Posterior cingulate gyrus (tissue), 11 donors: ENCODE data around the gene ABHD15.

Experiments
- DNase-seq, 10 donors: peaks; one replicate each; pipeline versions ENCODE4 v3.0.0 to v3.0.0-alpha.2; 2020 to 2021; ENCODE audit warnings: mixed read lengths in 3 of 10
- intact Hi-C: fragments of 100-400 bp; cut with DNase I; formaldehyde crosslinking; loops from one replicate; pipeline ENCODE4 v1.15.1; 2023

ABHD15 gene

DNA sequence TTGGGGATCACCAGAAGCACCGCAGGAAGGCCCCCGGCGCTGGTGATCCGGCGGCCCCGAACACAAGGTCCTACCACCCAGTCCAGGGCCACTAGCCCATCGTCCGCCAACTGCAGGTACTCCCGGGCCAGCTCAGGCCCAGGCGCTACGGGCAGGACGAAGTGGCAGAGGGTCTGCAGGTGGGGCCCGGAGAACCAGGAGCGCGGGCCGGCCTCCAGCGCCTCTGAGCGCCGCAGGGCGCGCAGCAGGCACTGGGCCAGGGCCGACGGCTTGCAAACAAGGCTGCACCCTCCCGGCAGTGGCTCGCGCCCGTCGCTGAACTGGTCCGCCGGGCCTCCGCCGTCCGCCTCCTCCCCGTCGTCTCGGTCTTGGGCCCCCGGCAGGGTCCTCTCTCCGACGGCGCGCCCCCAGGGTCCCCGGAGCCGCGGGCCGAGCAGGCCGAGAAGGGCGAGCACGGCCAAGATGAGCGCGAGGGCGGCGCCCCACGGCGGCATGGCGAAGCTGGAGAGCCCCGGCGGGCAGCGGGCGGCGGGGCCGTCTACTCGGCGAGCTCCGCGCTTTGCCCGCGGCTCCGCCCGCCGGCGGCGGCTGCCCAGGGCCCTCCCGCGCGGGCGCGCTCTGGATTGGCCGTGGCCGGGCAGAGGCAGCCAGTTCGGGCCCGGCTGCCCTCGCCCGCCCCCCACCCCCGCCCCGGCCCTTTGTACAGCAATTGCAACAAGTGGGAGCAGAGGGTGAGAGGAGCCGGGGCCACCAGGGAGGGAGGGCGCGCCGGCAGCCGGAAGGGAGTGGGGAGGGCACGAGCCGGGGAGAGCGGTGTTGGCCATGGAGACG, at the start of gene ABHD15:
Gene ABHD15, minus strand, starts transcription at position 565 of the 831 bp plus-strand sequence. Its CDS starts 71 bp downstream, at position 494.
- peak in 5 of 10 donors; percentile 36 to 92 (median 80) for DNase-seq
- intact Hi-C loops = no loop called here

GRCh38 chr17:29615492-29616299, 48.9 kb upstream of the ABHD15 start:
- DNase-seq = peak; percentile 85 to 99 (median 94)
- intact Hi-C loops = no loop called here

- peak in 7 of 10 donors; percentile 40 to 92 (median 63) for DNase-seq
- intact Hi-C loops = no loop called here
These were observed 48.2 kb upstream of the ABHD15 start for GRCh38 chr17:29615048-29615385.

DNA sequence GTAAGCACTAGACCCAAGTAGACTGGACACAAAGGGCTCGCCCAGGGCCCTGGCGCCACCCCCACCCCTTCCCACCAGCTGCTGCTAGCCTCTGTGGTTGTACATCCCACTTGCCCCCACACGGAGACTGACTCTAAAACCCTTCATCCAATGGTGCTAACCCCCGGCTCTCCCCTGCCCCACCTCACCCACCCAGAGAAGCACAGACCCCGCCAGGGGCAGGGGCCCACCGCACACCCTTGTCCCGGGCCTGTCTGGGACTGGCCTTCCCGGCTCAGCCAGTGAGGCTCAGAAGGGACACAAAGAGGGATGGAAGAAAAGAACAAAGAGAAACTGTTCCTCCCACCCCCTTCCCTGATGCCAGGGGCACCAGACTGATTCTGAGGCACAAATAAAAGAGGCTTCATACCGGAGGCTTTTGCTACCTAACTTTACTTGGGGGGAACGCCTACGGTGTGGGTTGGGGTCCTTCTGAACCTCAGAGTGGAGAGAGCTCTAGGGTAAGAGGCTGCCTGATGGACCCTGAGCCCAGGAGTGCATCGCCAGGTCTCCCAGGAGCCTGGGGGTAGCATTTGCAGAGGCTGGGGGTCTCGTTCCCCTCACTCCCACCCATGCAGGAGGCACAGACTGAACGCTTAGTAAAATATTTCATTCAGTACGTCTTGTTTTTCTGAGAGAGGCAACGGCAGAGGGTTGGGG, 47.7 kb upstream of the ABHD15 start:
- intact Hi-C loops = no loop called here
- peak in 2 of 10 donors; percentile 37 to 90 for DNase-seq

DNA sequence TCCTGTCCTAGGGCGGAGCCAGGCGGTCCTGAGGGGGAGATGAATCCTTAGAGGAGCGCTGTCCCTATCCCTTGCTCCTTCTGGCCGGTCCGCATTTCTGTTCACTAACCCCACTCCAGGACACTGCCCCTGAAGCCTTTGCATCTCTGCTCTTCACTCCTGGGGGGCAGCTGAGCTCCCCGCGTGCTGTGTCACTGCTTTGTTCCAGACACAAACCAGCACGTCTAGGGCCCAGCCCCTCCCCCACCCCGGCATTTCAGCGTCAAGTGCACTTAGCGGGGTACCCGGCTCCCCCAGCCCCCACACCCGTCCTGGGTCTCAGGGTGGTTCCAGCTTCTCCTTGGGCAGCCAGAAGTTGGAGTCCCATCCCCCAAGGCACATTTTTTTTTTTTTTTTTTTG, 47.0 kb upstream of the ABHD15 start:
- intact Hi-C loops = loop anchor here (1.0 kb wide), 2 partner anchors 21 to 34 kb away; partner anchors contain the start of gene ANKRD13B
- DNase-seq = no peak

- intact Hi-C loops = loop anchor here (1.0 kb wide), 2 partner anchors 20 to 33 kb away; partner anchors contain the start of gene ANKRD13B
- DNase-seq = peak; percentile 90 to 99 (median 94)
These were observed 46.6 kb upstream of the ABHD15 start for GRCh38 chr17:29613352-29613837.

DNA sequence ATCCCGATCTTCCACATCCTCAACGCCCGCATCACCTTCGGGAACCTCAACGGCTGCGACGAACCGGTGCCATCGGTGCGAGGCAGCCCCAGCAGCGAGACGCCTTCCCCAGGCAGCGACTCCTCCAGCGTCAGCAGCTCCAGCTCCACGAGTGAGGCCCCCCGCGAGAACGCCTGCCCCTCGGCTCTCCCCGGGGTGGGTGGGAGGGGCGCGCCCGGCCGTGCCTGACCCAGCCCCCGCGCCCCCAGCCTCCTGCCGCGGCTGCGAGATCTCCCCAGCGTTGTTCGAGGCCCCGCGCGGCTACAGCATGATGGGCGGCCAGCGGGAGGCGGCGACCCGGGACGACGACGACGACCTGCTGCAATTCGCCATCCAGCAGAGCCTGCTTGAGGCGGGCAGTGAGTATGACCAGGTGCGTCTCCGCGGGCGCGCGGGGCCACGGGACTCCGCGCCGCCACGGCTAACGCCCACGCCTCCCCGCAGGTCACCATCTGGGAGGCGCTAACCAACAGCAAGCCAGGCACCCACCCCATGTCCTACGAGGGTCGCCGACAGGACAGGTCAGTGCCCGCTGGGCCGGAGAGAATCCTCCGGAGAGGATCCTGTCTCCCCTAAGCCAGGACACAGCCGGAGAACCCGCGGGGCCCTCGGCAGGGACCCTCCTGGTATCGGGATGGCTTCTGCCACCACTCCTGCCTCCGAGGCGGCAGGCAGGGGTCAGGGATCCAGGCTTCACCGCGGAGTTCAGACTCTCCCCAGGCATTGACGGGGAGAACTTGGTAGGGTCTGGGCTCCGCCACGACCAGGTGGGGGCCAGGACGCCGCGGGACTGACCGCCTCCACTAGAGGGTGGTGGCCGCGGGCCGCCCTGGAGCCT, 45.8 kb upstream of the ABHD15 start:
- peak in 1 of 10 donors; percentile 87 for DNase-seq
- intact Hi-C loops = loop anchor here (1.0 kb wide), 2 partner anchors 19 to 32 kb away; partner anchors contain the start of gene ANKRD13B

DNA sequence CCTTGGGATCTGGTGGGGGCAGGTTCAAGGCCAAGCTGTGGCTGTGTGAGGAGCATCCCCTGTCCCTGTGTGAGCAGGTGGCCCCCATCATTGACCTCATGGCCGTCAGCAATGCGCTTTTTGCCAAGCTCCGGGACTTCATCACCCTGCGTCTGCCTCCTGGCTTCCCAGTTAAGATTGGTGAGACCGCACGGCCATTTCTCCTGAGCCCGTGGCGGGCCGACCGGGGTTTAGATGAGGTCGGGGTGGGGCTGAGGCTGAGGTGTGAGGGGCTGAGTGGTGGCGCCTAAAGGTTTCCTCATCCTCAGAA, 45.2 kb upstream of the ABHD15 start:
- DNase-seq = peak in 1 of 10 donors; percentile 64
- intact Hi-C loops = no loop called here

DNA sequence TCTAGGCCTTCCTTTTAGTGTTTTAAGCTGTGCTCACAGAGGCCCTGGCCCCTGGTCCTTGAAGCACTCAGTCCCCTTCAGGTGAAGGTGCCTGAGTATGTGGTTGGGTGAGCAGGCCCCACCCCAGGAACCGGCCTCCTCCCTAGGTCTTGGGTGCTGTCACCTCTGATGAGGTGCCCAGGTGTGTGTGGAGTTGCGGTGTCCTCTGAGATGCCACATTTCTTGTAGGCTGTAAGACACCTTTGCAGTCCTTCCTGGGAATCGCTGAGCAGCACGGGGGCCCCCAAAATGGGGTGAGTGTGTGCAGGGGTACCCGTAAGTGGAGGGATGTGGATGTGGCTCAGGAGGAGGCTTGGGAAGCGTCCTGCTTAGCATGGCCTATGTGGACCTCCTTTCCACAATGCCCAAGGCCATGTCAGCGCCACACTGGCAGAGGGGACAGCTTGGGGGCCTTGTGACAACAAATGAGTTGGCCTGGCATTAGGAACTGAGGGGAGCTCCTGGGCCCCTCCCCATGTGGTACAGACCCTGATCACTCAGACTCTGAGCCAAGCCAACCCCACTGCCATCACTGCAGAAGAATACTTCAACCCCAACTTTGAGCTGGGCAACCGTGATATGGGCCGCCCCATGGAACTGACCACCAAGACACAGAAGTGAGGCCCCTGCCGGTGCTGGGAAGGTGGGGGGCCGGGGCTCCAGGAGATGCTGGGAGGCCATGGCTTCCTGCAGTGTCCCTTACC, 44.7 kb upstream of the ABHD15 start:
- peak in 2 of 10 donors; percentile 60 to 69 for DNase-seq
- intact Hi-C loops = no loop called here

GRCh38 chr17:29610395-29610794, 43.6 kb upstream of the ABHD15 start:
- intact Hi-C loops = no loop called here
- DNase-seq = no peak

- intact Hi-C loops = no loop called here
- peak in 2 of 10 donors; percentile 33 to 66 for DNase-seq
These were observed 42.1 kb upstream of the ABHD15 start for GRCh38 chr17:29608986-29609385.

DNA sequence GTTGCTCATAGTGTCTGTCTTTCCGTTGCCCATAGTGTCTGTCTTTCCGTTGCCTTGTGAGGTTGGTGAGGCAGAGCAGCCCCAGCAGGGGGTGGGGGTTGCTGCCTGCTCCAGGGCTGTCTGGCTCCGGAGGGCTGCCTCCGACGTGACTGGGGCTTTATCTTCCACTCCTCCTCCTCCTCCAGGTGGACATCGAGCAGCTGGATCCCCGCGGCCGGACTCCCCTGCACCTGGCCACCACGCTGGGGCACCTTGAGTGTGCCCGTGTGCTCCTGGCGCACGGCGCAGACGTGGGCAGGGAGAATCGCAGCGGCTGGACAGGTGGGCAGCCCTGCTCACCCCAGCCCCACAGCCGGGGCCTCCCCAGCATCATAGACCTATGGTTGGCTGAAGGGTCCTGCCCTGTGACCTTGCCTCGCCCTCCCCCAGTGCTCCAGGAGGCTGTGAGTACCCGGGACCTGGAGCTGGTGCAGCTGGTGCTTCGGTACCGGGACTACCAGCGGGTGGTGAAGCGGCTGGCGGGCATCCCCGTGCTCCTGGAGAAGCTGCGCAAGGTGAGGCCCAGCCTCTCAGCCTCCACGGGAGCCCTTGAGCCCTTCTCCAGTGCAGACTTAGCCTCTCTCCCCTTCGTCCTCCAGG, 40.8 kb upstream of the ABHD15 start:
- intact Hi-C loops = no loop called here
- peak in 2 of 10 donors; percentile 59 to 77 for DNase-seq

DNA sequence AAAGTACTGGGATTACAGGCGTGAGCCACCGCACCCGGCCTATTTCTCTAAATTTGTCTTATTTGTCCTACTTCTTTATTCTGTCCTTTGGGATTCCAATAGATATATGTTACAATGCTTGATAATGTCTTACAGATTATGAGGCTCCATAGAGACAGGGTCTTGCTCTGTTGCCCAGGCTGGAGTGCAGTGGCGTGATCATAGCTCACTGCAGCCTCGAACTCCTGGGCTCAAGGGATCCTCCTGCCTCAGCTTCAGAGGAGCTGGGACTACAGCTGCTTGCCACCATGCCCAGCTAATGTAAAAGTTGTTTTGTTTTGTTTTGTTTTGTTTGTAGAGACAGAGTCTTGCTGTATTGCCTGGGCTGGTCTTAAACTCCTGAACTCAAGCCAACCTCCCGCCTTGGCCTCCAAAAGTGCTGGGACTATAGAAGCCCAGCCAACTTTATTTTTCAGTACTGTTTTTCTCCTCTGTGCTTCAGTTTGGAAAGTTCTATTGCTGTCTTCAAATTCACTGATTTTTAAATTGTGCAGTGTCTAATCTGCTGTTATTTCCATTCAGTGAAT, 36.4 kb upstream of the ABHD15 start:
- DNase-seq = peak in 2 of 10 donors; percentile 33 to 37
- intact Hi-C loops = no loop called here

GRCh38 chr17:29597361-29598172, 30.7 kb upstream of the ABHD15 start:
- intact Hi-C loops = no loop called here
- peak in 2 of 10 donors; percentile 59 to 72 for DNase-seq

GRCh38 chr17:29596811-29597210, 30.0 kb upstream of the ABHD15 start:
- intact Hi-C loops = no loop called here
- peak in 2 of 10 donors; percentile 72 for DNase-seq

DNA sequence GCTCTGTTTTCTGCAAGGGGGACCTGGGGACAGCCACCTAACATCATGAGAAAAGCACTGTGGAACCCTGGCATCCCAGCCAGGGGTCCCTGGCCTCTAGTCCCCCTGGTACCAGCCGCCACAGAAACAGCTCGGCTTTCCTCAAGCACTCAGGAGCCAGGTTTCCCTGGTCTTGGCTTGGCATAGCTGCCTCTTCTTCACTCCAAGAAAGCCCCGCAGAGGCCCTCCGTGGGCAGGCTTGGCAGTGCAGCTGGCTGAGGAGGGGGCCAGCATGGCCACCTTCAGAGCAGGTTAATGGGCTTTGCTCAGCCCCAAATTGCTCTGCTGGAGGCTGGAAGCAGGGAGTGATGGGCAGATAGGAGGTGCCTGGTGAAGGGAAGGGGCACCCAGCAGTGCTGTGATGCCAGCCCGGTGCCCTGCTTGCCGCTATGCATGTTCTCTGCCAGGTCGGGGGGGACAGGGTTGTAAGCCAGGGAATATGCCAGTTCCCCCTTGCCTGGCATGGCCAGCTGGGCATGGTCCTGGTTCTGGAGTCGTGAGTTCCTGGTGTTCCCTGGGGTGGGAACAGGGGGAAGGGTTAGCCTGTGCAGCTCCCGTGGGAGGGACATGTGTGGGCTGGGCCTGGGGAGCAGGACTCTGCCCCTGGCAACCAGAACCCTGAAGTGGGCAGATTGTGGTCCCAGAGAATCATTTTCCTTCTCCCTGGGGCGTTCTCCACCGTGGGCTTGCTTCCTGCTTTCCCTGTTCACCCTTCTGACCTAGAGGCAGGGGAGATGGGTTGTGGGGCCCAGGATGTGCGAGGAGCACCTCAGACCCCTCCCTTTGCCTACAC, 29.3 kb upstream of the ABHD15 start:
- DNase-seq = peak in 3 of 10 donors; percentile 64 to 81 (median 81)
- intact Hi-C loops = no loop called here
